ENCODE measurements around the gene ROPN1L. TPM values are rescaled to one million over a fixed set of nuclear protein-coding genes. Genes with fewer than 3 reads are reported as not detected.

ROPN1L gene
- total RNA-seq, 1 experiment from 2014 or later, result 0.24 TPM

DNA sequence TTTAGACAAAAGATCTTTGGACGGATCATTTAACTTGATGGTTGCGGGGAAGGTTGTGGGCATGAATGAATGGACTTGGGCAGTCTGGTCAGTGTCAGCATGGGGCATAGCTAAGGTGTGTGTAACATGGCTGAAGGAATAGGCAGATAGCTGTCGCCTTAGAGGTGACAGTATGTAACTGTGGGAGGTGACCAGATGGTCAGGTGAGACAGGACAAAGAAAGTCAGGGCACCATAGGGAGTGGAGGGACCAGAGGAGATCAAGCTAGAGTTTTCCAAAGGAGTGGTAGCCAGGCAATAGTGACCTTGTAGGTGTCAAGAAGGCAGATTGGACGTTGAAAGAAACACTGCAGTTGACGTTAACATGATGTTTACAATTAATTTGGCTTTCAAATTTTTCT lies 45.1 kb upstream of the ROPN1L start:
- Histone ChIP-seq H3K4me1 (ENCODE audit: insufficient read depth, low read length, poor library complexity, severe bottlenecking) (no peaks in the 10 kb centered on the region), H3K4me3 (ENCODE audit: low read depth, low read length, poor library complexity, severe bottlenecking) (no peak overlapping the region), H3K36me3 (ENCODE audit: insufficient read depth, low read length, poor library complexity, severe bottlenecking) (peaks cover 50% of the 10 kb centered on the region), H3K27me3 (replicated peaks; ENCODE audit: insufficient read depth, low read depth, low read length, poor library complexity) (no peaks in the 10 kb centered on the region), H3K9me3 (ENCODE audit: low read depth, low read length, poor library complexity, severe bottlenecking) (no peaks in the 10 kb centered on the region), H3K27ac (ENCODE audit: low read depth, low read length, poor library complexity, severe bottlenecking) (no peak overlapping the region)
- DNase-seq (ENCODE audit: low spot score), result no peak
- CTCF ChIA-PET, result no interaction called here
- TF ChIP-seq, protein P1, sequence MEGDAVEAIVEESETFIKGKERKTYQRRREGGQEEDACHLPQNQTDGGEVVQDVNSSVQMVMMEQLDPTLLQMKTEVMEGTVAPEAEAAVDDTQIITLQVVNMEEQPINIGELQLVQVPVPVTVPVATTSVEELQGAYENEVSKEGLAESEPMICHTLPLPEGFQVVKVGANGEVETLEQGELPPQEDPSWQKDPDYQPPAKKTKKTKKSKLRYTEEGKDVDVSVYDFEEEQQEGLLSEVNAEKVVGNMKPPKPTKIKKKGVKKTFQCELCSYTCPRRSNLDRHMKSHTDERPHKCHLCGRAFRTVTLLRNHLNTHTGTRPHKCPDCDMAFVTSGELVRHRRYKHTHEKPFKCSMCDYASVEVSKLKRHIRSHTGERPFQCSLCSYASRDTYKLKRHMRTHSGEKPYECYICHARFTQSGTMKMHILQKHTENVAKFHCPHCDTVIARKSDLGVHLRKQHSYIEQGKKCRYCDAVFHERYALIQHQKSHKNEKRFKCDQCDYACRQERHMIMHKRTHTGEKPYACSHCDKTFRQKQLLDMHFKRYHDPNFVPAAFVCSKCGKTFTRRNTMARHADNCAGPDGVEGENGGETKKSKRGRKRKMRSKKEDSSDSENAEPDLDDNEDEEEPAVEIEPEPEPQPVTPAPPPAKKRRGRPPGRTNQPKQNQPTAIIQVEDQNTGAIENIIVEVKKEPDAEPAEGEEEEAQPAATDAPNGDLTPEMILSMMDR (conservative IDR thresholded peaks at IDR 0.05; ENCODE audit: low read depth, low read length), result no peak
- TF ChIP-seq EZH2 (IDR thresholded peaks at IDR 0.05; ENCODE audit: borderline replicate concordance, low read depth, low read length, poor library complexity, severe bottlenecking), result no peak
- BruUV-seq (replicated peaks), result no TSS peak
- intact Hi-C loops (cut with micrococcal nuclease; ENCODE audit: unreplicated experiment), result no loop called here
- POLR2A ChIA-PET (ENCODE audit: low non-redundant PET), result interaction anchor here (0.6 to 0.7 kb wide), 2 partner anchors 21 to 23 kb away, joined by 5 to 11 read pairs; no protein-coding TSS in a partner anchor

DNA sequence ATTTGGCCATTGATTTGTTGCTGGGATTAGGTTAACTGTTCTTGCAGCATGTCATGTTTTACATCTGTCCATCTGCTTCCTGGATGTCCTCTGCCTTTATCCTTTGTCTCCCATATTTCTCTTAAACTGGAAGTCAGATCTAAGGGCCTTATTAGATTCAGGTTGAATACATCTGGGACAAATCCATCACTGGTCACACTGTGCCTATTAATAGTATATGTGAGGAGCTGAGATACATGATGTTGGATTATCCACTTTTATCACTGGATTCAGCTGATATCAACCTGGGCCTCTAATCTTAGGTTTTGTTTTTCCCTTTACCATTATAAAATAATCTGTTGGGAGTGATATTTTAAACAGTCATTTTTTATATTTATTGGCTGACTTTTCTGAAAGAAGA lies 41.8 kb upstream of the ROPN1L start:
- TF ChIP-seq EZH2 (IDR thresholded peaks at IDR 0.05; ENCODE audit: borderline replicate concordance, low read depth, low read length, poor library complexity, severe bottlenecking), result no peak
- TF ChIP-seq, protein P1 (conservative IDR thresholded peaks at IDR 0.05; ENCODE audit: low read depth, low read length), result no peak
- H3K4me1 ChIP-seq (ENCODE audit: insufficient read depth, low read length, poor library complexity, severe bottlenecking), result no peaks in the 10 kb centered on the region
- ChIA-PET CTCF (no interaction called here), POLR2A (ENCODE audit: low non-redundant PET) (no interaction called here)
- no peaks in the 10 kb centered on the region for H3K27me3 ChIP-seq (replicated peaks; ENCODE audit: insufficient read depth, low read depth, low read length, poor library complexity)
- intact Hi-C loops (cut with micrococcal nuclease; ENCODE audit: unreplicated experiment), result no loop called here
- no peaks in the 10 kb centered on the region for H3K9me3 ChIP-seq (ENCODE audit: low read depth, low read length, poor library complexity, severe bottlenecking)
- no peak overlapping the region for H3K27ac ChIP-seq (ENCODE audit: low read depth, low read length, poor library complexity, severe bottlenecking)
- H3K36me3 ChIP-seq (ENCODE audit: insufficient read depth, low read length, poor library complexity, severe bottlenecking), result peaks cover 60% of the 10 kb centered on the region
- DNase-seq (ENCODE audit: low spot score), result no peak
- no TSS peak for BruUV-seq (replicated peaks)
- H3K4me3 ChIP-seq (ENCODE audit: low read depth, low read length, poor library complexity, severe bottlenecking), result no peak overlapping the region

DNA sequence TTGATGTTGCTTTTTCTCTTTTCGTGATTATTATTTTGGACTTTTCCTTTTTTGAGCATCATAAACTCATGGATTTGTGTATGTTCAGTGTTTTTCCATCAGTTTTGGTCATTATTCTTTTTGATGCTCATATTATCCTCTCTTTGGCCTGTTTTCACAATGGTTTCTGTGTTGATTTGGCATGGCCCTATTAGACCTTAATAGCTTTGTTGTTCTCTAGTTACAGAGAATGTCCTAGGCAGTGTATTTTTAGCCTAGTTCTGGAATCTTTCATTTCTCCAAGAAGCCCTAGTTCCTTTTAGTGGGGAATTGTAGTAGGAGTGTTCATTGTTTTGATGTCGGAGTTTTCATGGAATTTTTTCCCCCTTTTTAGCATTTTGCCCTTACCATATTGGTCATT lies 41.3 kb upstream of the ROPN1L start:
- POLR2A ChIA-PET (ENCODE audit: low non-redundant PET), result no interaction called here

More for the DNA sequence above, 41.3 kb upstream of the ROPN1L start:
- H3K27me3 ChIP-seq (replicated peaks; ENCODE audit: insufficient read depth, low read depth, low read length, poor library complexity), result no peaks in the 10 kb centered on the region
- H3K4me1 ChIP-seq (ENCODE audit: insufficient read depth, low read length, poor library complexity, severe bottlenecking), result no peaks in the 10 kb centered on the region
- no peak for TF ChIP-seq EZH2 (IDR thresholded peaks at IDR 0.05; ENCODE audit: borderline replicate concordance, low read depth, low read length, poor library complexity, severe bottlenecking)
- TF ChIP-seq, protein P1 (conservative IDR thresholded peaks at IDR 0.05; ENCODE audit: low read depth, low read length), result no peak
- H3K27ac ChIP-seq (ENCODE audit: low read depth, low read length, poor library complexity, severe bottlenecking), result no peak overlapping the region
- H3K4me3 ChIP-seq (ENCODE audit: low read depth, low read length, poor library complexity, severe bottlenecking), result no peak overlapping the region
- H3K9me3 ChIP-seq (ENCODE audit: low read depth, low read length, poor library complexity, severe bottlenecking), result no peaks in the 10 kb centered on the region
- H3K36me3 ChIP-seq (ENCODE audit: insufficient read depth, low read length, poor library complexity, severe bottlenecking), result peaks cover 60% of the 10 kb centered on the region
- intact Hi-C loops (cut with micrococcal nuclease; ENCODE audit: unreplicated experiment), result no loop called here
- BruUV-seq (replicated peaks), result no TSS peak
- CTCF ChIA-PET, result no interaction called here
- no peak for DNase-seq (ENCODE audit: low spot score)

Measured in A673 (cell line).